ENCODE measurements around the gene PANK2.

DNA sequence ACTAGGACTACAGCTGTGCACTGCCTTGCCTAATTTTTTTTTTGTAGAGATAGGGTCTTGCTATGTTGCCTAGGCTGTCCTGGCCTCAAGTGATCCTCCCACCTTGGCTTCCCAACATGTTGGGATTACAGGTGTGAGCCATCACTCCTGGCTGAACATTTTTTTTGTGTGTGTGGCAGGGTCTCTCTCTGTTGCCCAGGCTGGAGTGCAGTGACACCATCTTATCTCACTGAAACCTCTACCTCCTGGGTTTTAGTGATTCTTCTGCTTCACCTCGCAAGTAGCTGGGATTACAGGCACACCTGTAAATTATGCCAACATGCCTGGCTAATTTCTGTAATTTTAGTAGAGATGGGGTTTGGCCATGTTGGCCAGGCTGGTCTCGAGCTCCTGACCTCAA, 25.3 kb downstream of the PANK2 start:
- TF ChIP-seq, protein P1, sequence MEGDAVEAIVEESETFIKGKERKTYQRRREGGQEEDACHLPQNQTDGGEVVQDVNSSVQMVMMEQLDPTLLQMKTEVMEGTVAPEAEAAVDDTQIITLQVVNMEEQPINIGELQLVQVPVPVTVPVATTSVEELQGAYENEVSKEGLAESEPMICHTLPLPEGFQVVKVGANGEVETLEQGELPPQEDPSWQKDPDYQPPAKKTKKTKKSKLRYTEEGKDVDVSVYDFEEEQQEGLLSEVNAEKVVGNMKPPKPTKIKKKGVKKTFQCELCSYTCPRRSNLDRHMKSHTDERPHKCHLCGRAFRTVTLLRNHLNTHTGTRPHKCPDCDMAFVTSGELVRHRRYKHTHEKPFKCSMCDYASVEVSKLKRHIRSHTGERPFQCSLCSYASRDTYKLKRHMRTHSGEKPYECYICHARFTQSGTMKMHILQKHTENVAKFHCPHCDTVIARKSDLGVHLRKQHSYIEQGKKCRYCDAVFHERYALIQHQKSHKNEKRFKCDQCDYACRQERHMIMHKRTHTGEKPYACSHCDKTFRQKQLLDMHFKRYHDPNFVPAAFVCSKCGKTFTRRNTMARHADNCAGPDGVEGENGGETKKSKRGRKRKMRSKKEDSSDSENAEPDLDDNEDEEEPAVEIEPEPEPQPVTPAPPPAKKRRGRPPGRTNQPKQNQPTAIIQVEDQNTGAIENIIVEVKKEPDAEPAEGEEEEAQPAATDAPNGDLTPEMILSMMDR (IDR thresholded peaks at IDR 0.05) = no peak
- no peak for TF ChIP-seq POLR2A (IDR thresholded peaks at IDR 0.05)

Data from testis (tissue), 2 donors.